HG02852 (cell line): ENCODE results near the gene TOP1.
"Not testable (repeated sequence)": the region's sequence is repeated elsewhere in the genome, so short reads cannot be mapped to it uniquely, and the experiment has no call there.

Experiments used
- ATAC-seq: cut with Tn5 transposase; IDR thresholded peaks from one replicate; pipeline ENCODE4 v1.9.1; 2021; ENCODE audit warnings: mild to moderate bottlenecking, moderate library complexity; ENCODE audit not compliant: unreplicated experiment

Gene TOP1

GRCh38 chr20:41087777-41088176 is 59.2 kb downstream of the TOP1 start:
- ATAC-seq = no peak

DNA sequence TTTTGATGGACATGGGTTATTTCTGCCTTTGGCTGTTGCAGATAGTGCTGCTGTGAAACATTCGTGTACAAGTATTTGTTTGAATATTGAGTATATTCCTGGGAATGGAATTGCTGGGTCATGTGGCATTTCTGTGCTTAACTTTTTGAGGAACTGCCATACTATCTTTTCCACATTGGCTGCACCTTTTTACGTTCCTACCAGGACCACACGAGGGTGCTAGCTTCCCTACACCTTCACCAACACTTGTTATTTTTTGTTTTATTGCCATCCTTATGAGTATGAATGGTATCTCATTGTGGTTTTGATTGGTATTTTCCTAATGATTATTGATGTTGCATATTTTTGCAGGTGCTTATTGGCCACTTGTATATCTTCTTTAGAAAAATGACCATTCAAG is 60.9 kb downstream of the TOP1 start:
- no peak for ATAC-seq

- ATAC-seq = no peak
Observed at GRCh38 chr20:41091927-41092326, 63.3 kb downstream of the TOP1 start.

DNA sequence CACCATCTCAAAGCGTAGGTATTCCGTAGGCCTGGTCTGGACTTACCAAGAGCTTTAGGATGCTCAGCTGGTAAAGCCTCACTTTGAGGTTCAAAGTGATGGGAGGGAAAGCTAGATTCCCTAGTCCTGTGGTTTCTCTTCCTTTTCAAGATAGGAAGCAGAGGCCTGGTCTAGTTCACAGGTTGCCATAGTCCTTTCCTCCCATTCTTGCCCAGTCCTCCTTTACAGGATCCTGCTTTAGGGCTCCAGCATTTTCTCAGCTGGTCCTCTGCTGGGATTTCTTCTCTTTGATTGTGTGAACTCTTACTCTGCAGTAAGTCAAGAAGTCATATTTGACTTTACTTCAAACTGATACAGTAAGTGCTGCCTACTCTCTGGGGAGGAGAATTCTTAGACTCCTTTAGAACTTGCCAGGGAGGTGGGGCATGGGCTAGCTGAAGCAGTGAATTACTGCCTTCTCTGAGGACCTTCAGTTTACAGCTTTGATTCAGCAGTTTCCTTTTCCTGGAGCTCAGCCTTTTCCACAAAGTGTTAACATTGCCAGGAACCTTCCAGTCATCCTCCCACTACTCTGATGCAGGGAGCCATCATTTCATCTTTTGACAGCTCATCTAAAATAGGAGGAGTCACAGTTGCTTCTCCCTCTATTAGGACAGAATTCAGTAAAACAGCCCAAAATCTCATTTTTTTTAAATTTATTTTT is 65.9 kb downstream of the TOP1 start:
- ATAC-seq = no peak

DNA sequence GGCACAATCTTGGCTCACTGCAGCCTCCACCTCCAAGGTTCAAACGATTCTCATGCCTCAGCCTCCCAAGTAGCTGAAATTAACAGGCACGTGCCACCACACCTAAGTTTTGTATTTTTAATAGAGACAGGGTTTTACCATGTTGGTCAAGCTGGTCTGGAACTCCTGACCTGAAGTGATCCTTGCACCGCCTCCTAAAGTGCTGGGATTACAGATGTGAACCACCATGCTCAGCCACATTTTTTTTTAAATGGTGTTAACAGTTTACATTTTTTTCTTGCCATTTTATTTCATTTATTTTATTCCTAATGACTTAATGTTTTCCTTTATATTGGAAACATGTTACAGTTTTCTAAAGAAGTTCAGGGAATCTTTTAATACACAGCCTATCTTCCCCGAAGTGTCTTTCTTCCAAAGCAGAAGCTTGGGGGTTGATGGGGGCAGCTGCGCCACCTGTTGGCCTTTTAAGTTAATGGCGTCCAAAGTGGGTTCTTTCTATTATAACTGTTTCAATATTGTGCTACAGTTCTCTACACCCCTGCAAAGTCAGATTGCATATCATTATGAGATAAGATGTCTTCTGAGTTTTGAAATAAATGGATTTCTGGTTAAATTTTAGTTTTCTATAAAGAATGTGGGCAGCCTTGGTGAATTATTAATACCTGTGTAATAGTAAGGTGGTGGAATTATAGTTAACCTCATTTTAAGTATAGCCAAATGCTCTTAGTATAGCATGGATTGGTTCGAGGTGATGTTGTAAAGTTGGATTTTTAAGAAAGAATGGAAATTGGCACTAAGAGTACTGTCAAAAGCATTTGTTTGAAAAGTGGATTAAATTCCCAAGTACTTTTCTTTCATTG is 66.7 kb downstream of the TOP1 start:
- ATAC-seq = no peak

DNA sequence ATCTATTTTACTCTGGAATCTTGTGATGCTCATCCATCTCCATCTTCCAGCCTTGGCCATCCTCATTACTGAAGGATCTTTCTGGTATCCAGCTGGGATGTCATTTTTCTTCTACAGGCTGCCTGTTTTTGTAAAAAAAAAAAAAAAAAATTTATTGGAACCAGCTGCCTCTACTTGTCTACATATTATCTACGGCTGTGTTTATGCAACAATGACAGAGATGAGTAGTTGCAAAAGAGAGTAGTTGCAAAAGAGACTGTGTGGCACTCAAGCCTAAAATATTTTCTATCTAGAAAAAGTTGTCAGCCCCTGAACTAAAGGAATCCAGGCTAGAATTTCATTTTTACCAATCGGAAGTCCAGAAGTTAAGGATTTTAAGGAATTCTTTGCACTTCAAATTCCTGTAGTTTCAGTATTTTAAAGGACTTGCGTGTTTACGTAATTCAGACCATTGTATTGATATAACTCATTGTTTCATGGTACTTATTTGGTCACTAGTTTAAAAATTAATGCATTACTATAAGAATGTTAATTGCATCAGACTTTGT is 70.2 kb downstream of the TOP1 start:
- no peak for ATAC-seq

- no peak for ATAC-seq
Observed at GRCh38 chr20:41100001-41100480, 71.4 kb downstream of the TOP1 start.

GRCh38 chr20:41101660-41102059 is 73.0 kb downstream of the TOP1 start:
- no peak for ATAC-seq

DNA sequence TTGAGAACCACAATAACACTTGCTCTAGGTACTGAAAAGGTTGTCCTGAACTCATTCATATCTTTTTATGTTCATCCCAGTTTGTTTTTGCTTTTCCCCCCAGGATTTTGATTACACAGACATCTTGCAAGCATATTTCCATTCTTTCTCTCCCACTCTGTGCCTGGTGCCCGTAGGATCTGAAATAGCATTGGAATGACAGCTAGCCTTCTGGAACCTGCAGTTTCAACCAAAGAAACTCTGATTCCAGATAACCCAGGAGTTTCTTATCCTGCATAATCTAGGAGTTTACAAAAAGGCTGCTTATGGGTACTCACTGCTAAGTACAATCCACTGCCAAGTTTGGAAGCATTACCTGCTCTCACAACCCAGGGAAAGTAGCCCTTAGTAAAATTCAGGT is 79.9 kb downstream of the TOP1 start:
- no peak for ATAC-seq

- no peak for ATAC-seq
Observed at GRCh38 chr20:41110012-41110411, 81.4 kb downstream of the TOP1 start.

DNA sequence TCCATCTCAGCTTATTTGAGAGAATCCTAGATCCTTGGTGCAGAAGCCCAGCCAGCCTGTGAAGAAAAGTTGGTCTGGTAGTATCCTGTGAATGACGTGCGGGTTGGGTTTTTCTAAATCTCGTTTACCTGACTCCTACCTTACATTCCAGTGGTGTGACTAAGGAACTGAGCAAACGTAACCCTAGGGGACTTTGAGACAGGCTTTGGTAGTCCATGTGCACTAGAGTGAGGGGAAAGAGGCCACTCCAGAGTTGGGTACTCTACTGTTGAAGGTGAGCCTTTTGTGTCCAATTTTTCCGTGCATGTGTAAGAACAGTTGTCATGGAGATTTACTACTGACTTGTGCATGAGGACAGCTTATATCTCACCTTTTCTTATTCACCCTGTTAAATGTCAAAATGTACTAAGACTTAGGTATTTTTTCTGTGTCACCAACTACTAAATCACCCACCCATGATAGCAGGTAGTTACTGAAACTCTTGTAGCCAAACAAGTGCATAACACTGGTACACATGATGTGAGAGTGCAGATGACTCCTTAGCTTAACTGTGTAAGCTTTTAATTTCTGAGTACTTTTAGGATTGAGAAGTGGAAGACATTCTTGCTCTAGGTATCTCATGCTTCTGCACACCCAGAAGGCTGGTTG is 82.4 kb downstream of the TOP1 start:
- ATAC-seq = no peak

DNA sequence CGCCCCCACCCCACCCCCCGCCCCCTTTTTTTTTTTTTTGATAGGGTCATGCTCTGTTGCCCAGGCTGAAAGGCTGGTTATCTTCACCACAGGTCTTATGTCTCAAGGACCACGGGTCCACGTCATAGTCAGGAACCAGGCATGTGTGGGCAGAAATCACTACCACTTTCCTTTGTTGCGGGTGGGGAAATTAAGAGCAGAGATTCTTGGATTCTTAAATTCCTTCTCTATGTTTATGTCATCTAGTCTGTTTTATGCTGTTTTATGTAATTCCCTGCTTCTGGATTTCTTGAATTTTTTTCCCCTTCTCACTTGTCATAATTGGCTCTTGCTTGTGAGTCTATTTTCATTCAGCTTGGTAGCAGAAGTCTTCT is 82.9 kb downstream of the TOP1 start:
- ATAC-seq = no peak

- no peak for ATAC-seq
Observed at GRCh38 chr20:41116282-41116956, 87.8 kb downstream of the TOP1 start.

GRCh38 chr20:41118159-41118558 is 89.5 kb downstream of the TOP1 start:
- ATAC-seq = not testable (repeated sequence)

DNA sequence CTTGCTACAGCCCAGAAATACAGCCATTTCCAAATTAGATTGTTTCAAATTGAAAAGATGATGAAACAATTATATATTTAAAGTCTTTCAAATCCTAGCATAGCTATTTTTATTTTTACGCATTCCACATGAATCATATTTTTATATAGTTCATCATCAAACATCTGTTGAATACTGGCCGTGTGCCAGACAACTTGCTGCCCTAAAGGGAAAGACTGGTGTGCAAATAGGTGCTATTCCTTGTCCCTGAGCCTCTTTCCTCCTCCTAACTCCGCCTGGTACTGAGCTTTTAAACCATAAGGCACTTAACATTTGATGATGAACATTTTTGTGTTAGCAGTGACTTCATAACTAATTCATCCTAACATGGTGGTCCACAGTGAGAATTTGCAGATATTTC is 90.0 kb downstream of the TOP1 start:
- no peak for ATAC-seq

- no peak for ATAC-seq
Observed at GRCh38 chr20:41119614-41120561, 91.3 kb downstream of the TOP1 start.

DNA sequence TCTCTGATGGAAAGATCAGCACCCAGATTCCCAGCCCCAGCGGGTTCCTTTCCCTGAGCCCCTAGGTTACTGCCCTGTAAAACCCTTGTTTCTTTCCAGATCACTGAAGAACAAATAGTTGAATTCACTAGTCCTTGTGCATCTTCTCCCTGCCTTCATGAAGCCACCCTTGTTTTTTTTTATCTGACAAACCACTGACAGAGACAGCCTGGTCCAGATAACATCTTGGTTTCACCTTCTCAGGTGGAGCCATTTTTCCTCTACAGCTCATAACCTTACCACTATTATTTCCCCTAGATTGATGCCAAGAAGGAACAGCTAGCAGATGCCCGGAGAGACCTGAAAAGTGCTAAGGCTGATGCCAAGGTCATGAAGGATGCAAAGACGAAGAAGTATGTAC is 92.8 kb downstream of the TOP1 start:
- ATAC-seq = no peak

GRCh38 chr20:41123631-41124030 is 95.0 kb downstream of the TOP1 start:
- ATAC-seq = no peak

GRCh38 chr20:41124451-41125094 is 96.0 kb downstream of the TOP1 start:
- ATAC-seq = no peak
